Germinal center (tissue), 1 donor: Measurements from ENCODE around the gene ARX.

Experiments used
- DNase-seq: peaks from one replicate; pipeline ENCODE4 v3.0.0; 2012; ENCODE audit warnings: mixed read lengths, low spot score

The ARX gene

DNA sequence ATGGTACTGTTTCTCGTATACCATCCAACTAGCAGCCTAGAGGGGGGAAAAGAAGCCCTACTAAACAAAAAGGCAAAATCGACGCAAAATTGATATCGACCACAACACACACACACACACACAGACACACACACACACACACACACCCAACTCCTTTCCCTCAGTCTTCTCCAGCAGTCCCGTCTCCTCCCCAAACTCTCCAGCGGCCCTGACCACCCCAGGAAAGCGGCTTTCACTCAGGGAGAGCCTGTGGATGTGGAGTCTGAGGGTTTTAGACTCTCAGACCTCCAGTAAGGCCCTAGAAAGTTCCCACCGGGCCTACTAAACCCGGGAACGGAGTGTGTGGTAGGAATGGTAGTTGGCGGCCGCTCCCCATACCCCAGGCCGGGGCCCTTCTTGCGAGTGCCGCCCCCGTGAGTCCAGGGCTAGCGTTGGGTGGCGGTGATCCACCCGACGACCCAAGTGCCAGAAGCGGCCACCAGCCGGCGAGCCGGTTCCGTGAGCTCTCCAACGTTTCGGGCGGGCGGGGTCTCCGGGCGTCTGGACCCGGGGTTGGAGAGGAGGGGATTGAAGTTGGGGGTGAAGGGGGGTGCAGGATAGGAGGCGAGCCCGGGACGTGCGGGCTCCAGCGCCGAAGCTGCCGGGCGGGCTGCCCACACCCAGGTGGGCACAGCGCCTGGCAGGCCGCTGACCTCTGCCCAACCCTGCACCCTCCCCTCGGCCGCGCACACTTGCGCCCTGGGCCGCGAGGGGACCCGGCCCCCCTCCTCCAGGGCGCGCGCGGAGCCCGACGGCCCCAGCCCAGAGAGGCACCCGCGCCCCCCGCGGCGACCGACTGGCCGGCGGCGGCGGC is 13.7 kb downstream of the ARX start:
- DNase-seq: no peak

DNA sequence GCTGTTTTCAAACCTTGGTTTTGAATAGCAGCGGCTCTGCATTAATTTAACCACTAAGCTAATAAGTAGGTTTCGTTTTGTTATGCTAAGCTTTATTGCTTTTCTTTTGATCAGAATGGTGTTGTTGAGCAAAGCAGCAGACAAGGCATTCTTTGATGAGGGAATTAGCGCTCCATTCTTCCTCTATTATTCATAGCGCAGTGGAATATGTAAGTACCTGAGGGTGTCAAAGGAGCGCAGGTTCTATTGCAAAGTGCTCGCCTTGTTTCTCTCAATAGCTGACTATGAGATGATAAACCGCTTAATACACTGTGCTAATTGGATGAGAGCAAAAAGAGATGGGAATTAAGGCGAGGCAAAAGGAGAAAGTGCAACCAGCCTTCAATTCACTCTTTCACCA is 16.3 kb downstream of the ARX start:
- no peak for DNase-seq

DNA sequence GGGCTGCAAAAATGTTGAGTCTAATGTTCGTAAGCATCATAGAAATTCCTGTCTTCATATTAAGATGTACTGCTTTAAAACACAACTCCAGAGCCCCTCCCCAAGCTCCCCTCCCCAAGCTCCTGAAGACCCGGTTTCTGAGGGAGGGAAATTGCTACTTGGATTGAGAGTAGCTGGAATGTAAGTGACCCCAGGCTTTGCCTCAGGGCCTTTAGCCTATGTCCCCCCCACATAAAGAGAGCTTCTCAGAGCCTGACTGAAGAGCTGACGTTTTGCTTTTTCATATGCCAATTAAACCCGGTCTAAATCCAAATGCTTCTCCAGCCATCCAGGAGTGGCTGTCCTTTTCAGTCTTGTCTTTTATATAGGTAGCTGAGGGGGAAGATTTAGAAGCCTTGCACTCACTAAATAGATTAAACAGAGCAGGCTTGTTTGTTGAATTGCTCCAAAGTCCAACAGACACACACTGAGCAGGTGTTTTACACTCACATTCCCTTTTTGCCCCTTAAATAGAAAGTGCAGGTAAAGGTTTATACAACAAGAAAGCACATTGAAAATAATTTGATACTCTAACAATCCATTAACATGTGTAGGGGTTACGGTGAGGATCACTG is 19.6 kb downstream of the ARX start:
- no peak for DNase-seq

DNA sequence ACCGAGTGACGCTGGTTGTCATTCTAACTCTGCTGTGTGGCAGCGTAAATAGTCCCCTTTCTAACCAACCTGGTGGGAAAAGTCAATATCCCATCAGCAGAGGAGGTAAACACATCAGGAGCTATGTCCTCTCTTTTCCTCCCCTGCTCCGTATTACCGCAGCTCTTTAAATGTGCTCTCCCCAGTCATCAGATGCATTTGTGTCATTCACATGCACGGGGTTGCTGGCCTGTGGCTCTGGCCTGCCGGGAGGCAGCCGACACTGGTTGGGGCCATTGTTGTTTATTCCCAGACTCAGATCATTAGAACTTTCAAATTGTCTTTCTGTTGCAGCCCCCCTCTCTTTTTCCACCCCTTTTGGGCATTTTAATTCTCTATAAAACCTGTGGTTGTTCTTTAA is 21.9 kb downstream of the ARX start:
- no peak for DNase-seq

DNA sequence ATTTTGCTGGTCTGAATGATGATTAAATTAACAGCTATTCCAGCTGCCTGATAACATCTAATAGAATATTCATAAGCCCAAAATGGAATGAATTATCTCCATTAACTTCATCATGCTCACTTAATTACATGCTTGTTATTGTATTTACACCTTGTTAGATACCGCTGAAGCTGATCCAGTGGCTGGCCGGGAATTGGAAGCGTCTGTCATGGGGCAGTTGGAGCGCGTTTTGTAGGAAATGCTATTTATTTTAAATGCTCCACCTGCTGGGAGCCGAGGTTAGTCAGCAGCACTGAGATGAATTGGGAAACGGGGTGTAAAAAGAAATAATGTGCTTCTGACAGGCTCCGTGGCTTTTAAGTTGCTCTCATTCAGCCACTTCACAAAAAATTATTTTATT is 25.2 kb downstream of the ARX start:
- DNase-seq: no peak

- DNase-seq: no peak
Measured at GRCh38 chrX:24988314-24988713, 27.5 kb downstream of the ARX start.

GRCh38 chrX:24987731-24988130 is 28.0 kb downstream of the ARX start:
- DNase-seq: no peak

DNA sequence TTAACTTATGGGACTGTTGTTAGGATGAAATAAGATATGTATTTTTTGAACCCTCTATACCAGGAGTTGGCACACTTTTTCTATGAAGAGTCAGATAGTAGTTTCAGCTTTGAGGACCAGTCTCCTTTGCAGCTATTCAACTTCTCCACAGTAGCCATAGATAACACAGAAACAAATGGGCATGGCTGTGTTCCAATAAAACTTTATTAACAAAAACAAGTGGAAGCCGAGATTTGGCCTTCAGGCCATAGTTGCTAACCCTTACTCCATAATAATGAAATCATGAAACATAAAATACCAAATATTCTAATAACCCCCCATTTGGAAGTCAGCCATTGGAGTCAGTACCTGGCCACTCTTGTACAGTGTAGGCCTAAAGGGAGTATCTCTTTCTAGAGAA is 30.6 kb downstream of the ARX start:
- DNase-seq: no peak

GRCh38 chrX:24983931-24984330 is 31.8 kb downstream of the ARX start:
- no peak for DNase-seq

DNA sequence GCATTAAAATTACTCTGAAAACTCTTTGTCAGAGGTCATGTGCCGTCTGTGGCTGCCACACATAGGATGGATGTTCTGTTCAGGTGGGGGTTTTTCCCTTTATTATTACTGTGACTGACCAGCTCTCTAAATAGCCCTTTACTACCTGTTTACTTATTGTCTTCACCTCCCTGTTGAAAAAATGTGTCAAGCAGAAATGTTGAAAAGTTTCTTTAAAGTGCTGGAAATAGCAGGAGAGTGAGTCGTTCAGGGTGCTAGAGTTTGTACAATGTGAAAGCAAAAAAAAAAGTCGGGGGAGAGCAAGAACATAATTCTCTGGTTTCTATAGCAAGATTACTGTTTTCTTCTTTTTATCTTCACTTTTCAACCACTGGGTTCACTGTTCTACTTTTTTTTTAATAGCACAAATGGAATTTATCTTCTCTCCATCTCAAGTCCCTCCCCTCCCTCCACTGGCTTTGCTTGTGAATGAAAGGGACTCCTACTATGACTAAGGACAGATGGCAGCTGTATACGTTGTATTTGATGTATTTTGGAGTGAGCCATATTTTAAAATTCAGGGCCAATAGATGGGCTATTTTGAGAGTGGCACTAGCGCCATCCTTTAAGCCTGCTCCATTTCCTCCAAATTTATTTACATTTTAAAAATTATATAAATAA is 33.3 kb downstream of the ARX start:
- no peak for DNase-seq

- no peak for DNase-seq
Measured at GRCh38 chrX:24981030-24981429, 34.7 kb downstream of the ARX start.

DNA sequence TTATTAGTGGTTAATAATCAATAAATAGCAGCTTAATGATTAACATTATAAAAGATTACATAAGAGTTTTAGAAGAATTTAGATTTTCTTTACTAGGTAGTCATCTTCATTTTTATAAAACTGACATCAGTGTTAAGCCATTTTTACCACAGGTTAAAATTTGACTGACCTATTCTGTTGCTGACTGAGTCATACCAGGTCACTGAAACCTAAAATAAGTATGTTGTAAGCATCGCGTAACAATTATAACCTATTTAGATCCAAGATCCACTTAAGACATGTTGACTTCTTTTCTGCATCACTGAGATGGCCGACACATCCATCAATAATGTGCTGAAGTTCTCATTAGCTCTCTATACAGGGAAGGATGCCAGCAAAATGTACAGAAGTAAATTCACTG is 36.7 kb downstream of the ARX start:
- no peak for DNase-seq

DNA sequence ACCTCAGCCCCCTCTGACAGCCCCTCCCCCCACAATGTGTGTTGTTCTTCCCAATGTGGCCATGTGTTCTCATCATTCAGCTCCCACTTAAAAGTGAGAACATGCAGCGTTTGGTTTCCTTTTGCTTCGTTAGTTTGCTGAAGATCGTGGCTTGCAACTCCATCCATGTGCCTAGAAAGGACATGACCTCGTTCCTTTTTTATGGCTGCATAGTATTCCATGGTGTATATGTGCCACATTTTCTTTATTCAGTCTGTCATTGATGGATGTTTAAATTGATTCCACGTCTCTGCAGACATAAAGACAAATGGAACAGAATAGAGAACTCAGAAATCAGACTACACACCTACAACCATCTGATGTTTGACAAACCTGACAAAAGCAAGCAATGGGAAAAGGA is 46.0 kb downstream of the ARX start:
- no peak for DNase-seq

DNA sequence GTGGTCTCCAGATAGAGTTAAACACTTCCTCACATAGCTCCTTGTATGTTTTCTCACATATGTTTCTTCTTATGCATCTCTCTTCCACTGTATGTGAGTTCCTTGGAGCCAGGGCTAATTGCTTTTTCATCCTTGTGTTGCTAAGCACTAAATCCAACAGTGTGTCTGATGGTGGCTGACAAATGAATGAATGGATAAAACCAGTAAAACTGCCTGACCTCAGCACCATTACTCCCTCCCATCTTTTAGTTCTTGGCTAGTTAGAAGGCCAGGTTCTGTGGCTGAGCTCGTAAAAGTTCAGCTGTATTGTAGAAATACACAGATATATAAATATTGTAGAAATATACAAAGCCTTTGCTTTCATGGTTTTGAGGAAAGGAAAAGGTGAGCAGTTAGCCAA is 50.4 kb downstream of the ARX start:
- DNase-seq: no peak

DNA sequence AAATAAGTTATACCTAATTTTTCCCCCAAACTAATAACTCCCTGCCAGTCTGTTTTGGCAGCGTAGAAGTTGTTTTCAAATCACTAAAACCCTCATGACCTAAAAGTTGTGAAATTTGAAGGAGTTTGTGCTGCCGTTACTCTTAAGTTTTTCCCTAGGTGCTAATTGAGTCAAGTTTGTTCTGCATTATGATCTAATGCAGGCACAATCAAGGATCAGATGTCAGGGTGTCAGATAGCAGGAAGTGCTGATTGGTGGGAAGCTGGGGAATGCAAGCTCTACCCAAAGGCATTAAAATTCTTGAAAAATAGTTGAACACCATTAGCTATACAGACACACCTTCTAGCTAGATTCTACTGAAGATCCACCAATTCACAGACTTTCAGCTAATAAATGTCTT is 51.9 kb downstream of the ARX start:
- no peak for DNase-seq

GRCh38 chrX:24961809-24962208 is 54.0 kb downstream of the ARX start:
- DNase-seq: no peak

DNA sequence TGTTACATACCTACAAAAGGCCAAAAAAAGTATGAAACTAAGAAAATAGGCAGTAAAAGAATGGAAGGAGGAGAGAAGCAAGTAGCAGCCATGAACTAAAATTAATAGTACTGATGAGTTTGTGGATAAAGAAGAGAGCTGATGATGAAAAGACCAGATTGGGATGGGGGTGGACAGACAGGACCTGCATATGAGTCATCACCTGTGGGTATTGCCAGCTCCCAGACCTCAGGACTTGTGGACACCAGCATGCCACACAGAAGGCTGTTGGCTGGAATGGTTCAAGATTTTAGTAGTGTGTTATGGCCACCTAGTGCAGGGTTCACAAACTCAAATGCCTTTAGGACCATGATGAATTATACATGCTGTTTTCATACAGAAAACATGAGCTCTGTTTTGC is 58.9 kb downstream of the ARX start:
- DNase-seq: no peak

DNA sequence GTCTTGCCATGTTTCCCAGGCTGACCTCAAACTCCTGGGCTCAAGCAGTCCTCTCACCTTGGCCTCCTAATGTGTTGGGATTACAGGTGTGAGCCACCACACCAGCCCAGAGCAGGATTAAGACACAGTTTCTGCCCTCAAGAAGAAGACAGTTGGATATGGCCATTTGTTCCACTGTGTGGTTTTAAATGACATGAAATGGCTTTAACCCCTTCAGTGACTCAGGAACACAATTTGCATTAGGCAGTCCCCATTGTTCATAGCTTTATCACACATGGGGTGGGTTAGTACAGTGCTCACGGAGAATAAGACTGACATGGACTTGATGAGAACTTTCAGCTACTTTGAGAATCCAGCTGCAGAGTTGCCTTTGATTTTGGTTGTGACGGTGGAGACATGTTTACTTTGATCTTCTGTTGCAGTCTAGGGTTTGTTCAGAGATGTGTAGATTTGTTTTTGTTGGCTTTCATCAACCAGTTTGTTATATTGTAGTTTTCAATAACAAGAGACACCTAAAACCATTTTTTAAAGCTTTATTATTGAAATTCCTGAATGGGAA is 60.3 kb downstream of the ARX start:
- DNase-seq: no peak

DNA sequence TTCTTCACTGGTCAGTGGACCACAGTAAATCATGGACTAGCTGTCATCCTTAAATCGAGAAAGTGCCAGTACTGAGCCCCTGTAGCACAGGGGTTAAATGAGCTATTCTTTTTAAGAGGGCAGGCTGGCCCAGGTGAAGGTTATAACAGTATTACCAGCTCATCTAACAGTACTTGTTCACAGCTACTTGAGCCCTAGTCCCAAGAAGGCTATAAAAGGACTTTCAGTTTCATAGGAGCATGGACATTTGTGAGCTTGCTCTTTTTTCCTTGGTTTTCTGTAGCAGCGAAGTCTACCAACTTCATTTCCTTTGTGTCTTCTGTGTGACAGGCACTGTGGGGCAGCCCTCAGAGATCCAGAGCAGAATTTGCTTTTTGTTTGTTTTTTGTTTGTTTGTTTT is 61.0 kb downstream of the ARX start:
- DNase-seq: no peak
